Upper lobe of left lung (tissue), 6 donors: ENCODE data around the gene CPEB4. TPM values are rescaled to one million over a fixed set of nuclear protein-coding genes. Genes with fewer than 3 reads are reported as not detected.

ENCODE experiments used
- ATAC-seq, 2 donors: fragments of 200-7000 bp; cut with Tn5 transposase; one replicate each; pipeline ENCODE4 v1.9.1; 2022; ENCODE audit warnings: mild to moderate bottlenecking in 2 of 2, moderate library complexity in 2 of 2; ENCODE audit not compliant: low FRiP score in 2 of 2
- DNase-seq, 2 donors: peaks; one replicate each; pipeline ENCODE4 v3.0.0-alpha.2; 2019 to 2020
- H3K27ac ChIP-seq, 4 donors: fragments of 200-600 bp; sonication (generic); one replicate each; pipeline ENCODE4 v1.5.1; 2016 to 2019
- H3K27me3 ChIP-seq, 4 donors: fragments of 200-600 bp; sonication (generic); one replicate each; pipeline ENCODE4 v1.5.1; 2017 to 2019
- H3K36me3 ChIP-seq, 4 donors: fragments of 200-600 bp; sonication (generic); one replicate each; pipeline ENCODE4 v1.5.1; 2016 to 2019
- H3K4me1 ChIP-seq, 4 donors: fragments of 200-600 bp; sonication (generic); one replicate each; pipeline ENCODE4 v1.5.1; 2018 to 2019
- H3K4me3 ChIP-seq, 4 donors: fragments of 200-600 bp; sonication (generic); one replicate each; pipeline ENCODE4 v1.5.1; 2017 to 2019; ENCODE audit warnings: mild to moderate bottlenecking in 2 of 4, moderate library complexity in 1 of 4
- H3K9me3 ChIP-seq, 4 donors: fragments of 200-600 bp; sonication (generic); one replicate each; pipeline ENCODE4 v1.5.1; 2018 to 2019
- EP300 ChIP-seq, 4 donors: sonication (generic); formaldehyde crosslinking; IDR thresholded peaks; one replicate each; pipeline ENCODE4 v1.5.1; 2017; ENCODE audit warnings: antibody characterized with exemption in 4 of 4, control low read depth in 2 of 4
- POLR2A ChIP-seq, 4 donors: fragments of 450-650 bp; IDR thresholded peaks; one replicate each; pipeline ENCODE4 v1.5.1; 2016 to 2017; ENCODE audit warnings: antibody characterized with exemption in 4 of 4, mild to moderate bottlenecking in 2 of 4
- POLR2AphosphoS5 ChIP-seq, 2 donors: sonication (generic); formaldehyde crosslinking; IDR thresholded peaks; one replicate each; pipeline ENCODE4 v1.5.1; 2017; ENCODE audit warnings: antibody characterized with exemption in 2 of 2
- WGBS, 2 donors: methylation state at CpG; one replicate each; pipeline ENCODE4 v1.1.5; 2017 to 2018; 5-methylcytosine and 5-hydroxymethylcytosine counted together
- total RNA-seq, 6 donors: library from RNA; depleted of rRNA in 4 of 6; stranded (reverse); fragments of >200 nt in 4 of 6; gene quantifications; one replicate each; pipeline versions ENCODE4 v1.1.0 to v1.2.1, GENCODE V29; 2016 to 2021
- TF ChIP-seq, protein P1 (sequence below), 6 experiments: fragments of 450-650 bp in 4 of 6; fragments of 200-600 bp in 2 of 6; sonication (generic) in 2 of 6; IDR thresholded peaks; one replicate each; pipeline ENCODE4 v1.5.1; 2016 to 2019; ENCODE audit warnings: antibody characterized with exemption in 6 of 6
- donor health status: DM: no; HTN: no; CAD: no; lungs with moderate emphysema.
- donor health status: DM: no; HTN: yes; CAD: no; lungs with severe emphysema.

CPEB4 gene
- total RNA-seq, 6 donors from 2014 or later, result 52.6 to 96.4 (median 62.0) TPM

DNA sequence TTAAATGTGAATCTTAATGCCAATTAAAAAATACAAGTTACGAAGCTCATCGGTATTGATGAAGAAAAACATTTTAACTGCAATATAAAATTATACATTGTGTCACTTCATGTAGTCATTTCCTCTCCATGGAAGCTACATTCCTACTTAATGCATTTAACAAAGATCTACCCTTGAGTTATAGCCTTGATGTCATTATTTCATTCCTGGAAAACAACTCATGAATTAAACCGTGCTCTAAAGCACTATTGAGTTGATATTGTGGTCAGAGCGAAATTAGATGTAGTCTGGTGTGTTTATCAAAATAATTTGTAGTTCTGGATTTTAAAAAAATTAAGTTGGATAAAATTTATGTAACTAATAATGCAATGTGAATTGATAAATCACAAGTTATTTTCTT lies 111.9 kb downstream of the CPEB4 start:
- H3K4me1 ChIP-seq, result no peaks in the 10 kb centered on the region

DNA sequence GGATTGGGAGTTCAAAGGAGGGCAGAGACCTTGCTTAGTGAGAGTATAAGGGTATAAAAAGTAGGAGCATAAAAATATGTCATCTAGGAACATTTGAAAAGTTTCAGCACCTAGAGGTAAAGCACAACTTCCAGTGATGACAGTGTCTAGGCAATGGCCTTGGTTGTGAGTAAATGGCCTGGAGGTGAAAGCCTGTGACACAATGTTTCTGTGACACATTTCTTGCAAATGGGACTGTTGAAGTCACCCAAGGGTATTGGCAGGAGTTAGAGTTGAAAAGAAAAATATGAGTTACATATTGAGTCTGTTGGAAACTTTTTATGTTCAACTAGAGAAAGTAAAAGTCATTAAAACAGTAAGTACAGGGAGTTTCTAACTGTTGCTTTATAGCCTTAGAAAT lies 115.6 kb downstream of the CPEB4 start:
- Histone ChIP-seq H3K27ac (no peak overlapping the region), H3K4me1 (no peaks in the 10 kb centered on the region), H3K36me3 (no peaks in the 10 kb centered on the region), H3K27me3 (no peaks in the 10 kb centered on the region), H3K4me3 (no peak overlapping the region), H3K9me3 (no peaks in the 10 kb centered on the region)
- ATAC-seq, result no peak
- TF ChIP-seq POLR2AphosphoS5 (IDR thresholded peaks at IDR 0.05), result no peak
- TF ChIP-seq EP300 (IDR thresholded peaks at IDR 0.05), result no peak
- no peak for TF ChIP-seq POLR2A (IDR thresholded peaks at IDR 0.05)
- TF ChIP-seq, protein P1, sequence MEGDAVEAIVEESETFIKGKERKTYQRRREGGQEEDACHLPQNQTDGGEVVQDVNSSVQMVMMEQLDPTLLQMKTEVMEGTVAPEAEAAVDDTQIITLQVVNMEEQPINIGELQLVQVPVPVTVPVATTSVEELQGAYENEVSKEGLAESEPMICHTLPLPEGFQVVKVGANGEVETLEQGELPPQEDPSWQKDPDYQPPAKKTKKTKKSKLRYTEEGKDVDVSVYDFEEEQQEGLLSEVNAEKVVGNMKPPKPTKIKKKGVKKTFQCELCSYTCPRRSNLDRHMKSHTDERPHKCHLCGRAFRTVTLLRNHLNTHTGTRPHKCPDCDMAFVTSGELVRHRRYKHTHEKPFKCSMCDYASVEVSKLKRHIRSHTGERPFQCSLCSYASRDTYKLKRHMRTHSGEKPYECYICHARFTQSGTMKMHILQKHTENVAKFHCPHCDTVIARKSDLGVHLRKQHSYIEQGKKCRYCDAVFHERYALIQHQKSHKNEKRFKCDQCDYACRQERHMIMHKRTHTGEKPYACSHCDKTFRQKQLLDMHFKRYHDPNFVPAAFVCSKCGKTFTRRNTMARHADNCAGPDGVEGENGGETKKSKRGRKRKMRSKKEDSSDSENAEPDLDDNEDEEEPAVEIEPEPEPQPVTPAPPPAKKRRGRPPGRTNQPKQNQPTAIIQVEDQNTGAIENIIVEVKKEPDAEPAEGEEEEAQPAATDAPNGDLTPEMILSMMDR (IDR thresholded peaks at IDR 0.05), result no peak
- no peak for DNase-seq

More for the DNA sequence above, 111.9 kb downstream of the CPEB4 start:
- ATAC-seq (no peak), DNase-seq (no peak)
- Histone ChIP-seq H3K27me3 (no peaks in the 10 kb centered on the region), H3K36me3 (no peaks in the 10 kb centered on the region), H3K9me3 (no peaks in the 10 kb centered on the region), H3K27ac (no peak overlapping the region), H3K4me3 (no peak overlapping the region)
- WGBS, 2 donors, result 85 to 92% methylated on average over 4 of the region's 4 CpGs
- TF ChIP-seq, protein P1 (IDR thresholded peaks at IDR 0.05), result no peak
- no peak for TF ChIP-seq POLR2AphosphoS5 (IDR thresholded peaks at IDR 0.05)
- no peak for TF ChIP-seq EP300 (IDR thresholded peaks at IDR 0.05)

DNA sequence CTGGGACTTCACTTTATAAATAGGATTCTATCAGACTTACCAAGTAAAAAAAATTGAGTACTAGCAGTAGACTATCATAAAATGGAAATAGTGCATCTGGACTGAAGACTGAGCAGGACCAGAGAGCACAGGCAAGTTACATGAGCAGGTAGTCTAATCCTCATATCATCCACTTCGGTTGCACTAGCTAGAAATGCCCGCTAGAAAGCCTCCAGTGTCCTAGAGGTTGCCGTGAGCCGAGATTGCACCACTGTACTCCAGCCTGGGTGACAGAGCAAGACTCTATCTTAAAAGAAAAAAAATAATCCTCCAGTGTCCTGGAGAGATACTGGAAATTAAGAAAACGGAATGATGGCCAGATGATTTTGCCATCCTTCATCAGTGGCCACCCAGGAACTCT lies 120.8 kb downstream of the CPEB4 start:
- Histone ChIP-seq H3K36me3 (no peaks in the 10 kb centered on the region), H3K27me3 (no peaks in the 10 kb centered on the region)

DNA sequence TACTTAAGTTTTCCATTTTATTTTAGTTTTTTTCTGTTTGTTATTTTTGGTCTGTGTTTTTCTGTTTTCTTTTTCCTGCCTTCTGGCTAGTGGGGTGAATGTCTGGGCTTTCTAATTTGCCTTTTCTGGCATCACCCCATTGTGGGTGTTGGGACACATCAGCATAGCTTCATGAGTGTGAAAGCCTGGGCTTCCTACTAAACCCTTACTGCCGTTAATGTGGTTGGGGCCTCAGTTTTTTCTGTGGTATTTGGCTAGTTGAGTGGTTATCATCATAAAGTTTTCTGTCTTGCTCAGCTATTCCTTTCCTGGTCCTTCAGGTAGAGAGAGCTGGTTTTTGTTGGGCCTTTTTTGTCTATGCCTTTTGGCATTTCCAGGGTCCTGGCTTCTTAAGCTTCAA lies 122.2 kb downstream of the CPEB4 start:
- no peak overlapping the region for H3K27ac ChIP-seq
- no peak overlapping the region for H3K4me3 ChIP-seq
- no peak for ATAC-seq
- no peaks in the 10 kb centered on the region for H3K36me3 ChIP-seq
- no peaks in the 10 kb centered on the region for H3K9me3 ChIP-seq
- no peaks in the 10 kb centered on the region for H3K27me3 ChIP-seq
- TF ChIP-seq POLR2A (IDR thresholded peaks at IDR 0.05), result no peak
- no peak for TF ChIP-seq EP300 (IDR thresholded peaks at IDR 0.05)
- no peak for TF ChIP-seq POLR2AphosphoS5 (IDR thresholded peaks at IDR 0.05)
- TF ChIP-seq, protein P1 (IDR thresholded peaks at IDR 0.05), result no peak
- no peak for DNase-seq
- WGBS, 2 donors, result 63 to 64% methylated on average over 1 of the region's 1 CpG
- H3K4me1 ChIP-seq, result no peaks in the 10 kb centered on the region

More for the DNA sequence above, 120.8 kb downstream of the CPEB4 start:
- H3K27ac ChIP-seq, result no peak overlapping the region
- no peak overlapping the region for H3K4me3 ChIP-seq
- no peak for DNase-seq
- WGBS, 2 donors, result 83 to 95% methylated on average over 5 of the region's 5 CpGs
- no peak for ATAC-seq
- TF ChIP-seq, protein P1 (IDR thresholded peaks at IDR 0.05), result no peak
- TF ChIP-seq POLR2AphosphoS5 (IDR thresholded peaks at IDR 0.05) (no peak), EP300 (IDR thresholded peaks at IDR 0.05) (no peak), POLR2A (IDR thresholded peaks at IDR 0.05) (no peak)
- no peaks in the 10 kb centered on the region for H3K4me1 ChIP-seq
- no peaks in the 10 kb centered on the region for H3K9me3 ChIP-seq

DNA sequence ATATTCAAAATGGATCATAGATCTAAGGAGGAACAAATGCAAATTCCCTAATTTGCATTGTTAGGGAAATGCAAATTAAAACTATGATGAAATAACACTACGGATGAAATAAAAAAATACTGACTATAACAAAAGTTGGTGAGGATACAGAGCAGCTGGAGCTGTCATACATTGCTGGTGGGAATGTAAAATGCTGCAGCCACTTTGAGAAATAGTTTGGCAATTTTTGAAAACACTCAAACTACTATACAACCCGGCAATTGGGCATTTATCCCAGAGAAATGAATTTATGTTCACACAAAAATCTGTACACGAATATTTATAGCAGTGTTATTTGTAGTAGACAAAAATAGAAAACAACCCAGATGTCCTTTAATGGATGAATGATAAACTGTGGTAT lies 123.3 kb downstream of the CPEB4 start:
- WGBS, 2 donors, result 58 to 71% methylated on average over 3 of the region's 3 CpGs
- no peaks in the 10 kb centered on the region for H3K27me3 ChIP-seq
- no peaks in the 10 kb centered on the region for H3K36me3 ChIP-seq
- no peaks in the 10 kb centered on the region for H3K9me3 ChIP-seq
- DNase-seq (no peak), ATAC-seq (no peak)
- H3K4me1 ChIP-seq, result no peaks in the 10 kb centered on the region
- TF ChIP-seq EP300 (IDR thresholded peaks at IDR 0.05) (no peak), POLR2AphosphoS5 (IDR thresholded peaks at IDR 0.05) (no peak), POLR2A (IDR thresholded peaks at IDR 0.05) (no peak)
- TF ChIP-seq, protein P1 (IDR thresholded peaks at IDR 0.05), result no peak
- H3K27ac ChIP-seq, result no peak overlapping the region
- H3K4me3 ChIP-seq, result no peak overlapping the region
